Mesendoderm (in vitro differentiated cells): ENCODE results near the gene RPAP2.
"Not testable (repeated sequence)": the region's sequence is repeated elsewhere in the genome, so short reads cannot be mapped to it uniquely, and the experiment has no call there.

Experiments used
- DNase-seq: peaks from one replicate; pipeline ENCODE4 v3.0.0; 2013
- H2AK5ac ChIP-seq: 2 replicates; pipeline ENCODE4 v1.6.1; 2013; ENCODE audit warnings: low read length, inconsistent platforms
- H2BK120ac ChIP-seq: 2 replicates; pipeline ENCODE4 v1.6.1; 2013; ENCODE audit warnings: low read depth, mild to moderate bottlenecking, low read length, moderate library complexity, mixed read lengths
- H2BK15ac ChIP-seq: replicated peaks from 2 replicates; pipeline ENCODE4 v1.6.1; 2013; ENCODE audit warnings: low read depth, mild to moderate bottlenecking, moderate library complexity
- H2BK5ac ChIP-seq: 2 replicates; pipeline ENCODE4 v1.6.1; 2013; ENCODE audit warnings: low read length, inconsistent platforms
- H3K18ac ChIP-seq: 2 replicates; pipeline ENCODE4 v1.6.1; 2013; ENCODE audit warnings: mild to moderate bottlenecking, low read length, mixed read lengths
- H3K23ac ChIP-seq: one replicate; pipeline ENCODE4 v1.6.1; 2013; ENCODE audit warnings: low read length
- H3K27ac ChIP-seq: 2 replicates; pipeline ENCODE4 v1.5.1; 2013; ENCODE audit warnings: low read depth, mild to moderate bottlenecking, inconsistent platforms, low read length, moderate library complexity
- H3K27me3 ChIP-seq: 2 replicates; pipeline ENCODE4 v1.6.1; 2013; ENCODE audit warnings: low read length, control low read depth, mild to moderate bottlenecking, inconsistent platforms; ENCODE audit not compliant: insufficient read depth, poor library complexity
- H3K36me3 ChIP-seq: 2 replicates; pipeline ENCODE4 v1.6.1; 2013; ENCODE audit warnings: low read length, inconsistent platforms; ENCODE audit not compliant: control insufficient read depth, insufficient read depth
- H3K4ac ChIP-seq: one replicate; pipeline ENCODE4 v1.6.1; 2013; ENCODE audit warnings: low read depth, mild to moderate bottlenecking, low read length, moderate library complexity
- H3K4me1 ChIP-seq: 2 replicates; pipeline ENCODE4 v1.6.1; 2013; ENCODE audit warnings: low read depth, low read length, inconsistent platforms; ENCODE audit not compliant: control insufficient read depth
- H3K4me2 ChIP-seq: 2 replicates; pipeline ENCODE4 v1.6.1; 2013; ENCODE audit warnings: low read length
- H3K4me3 ChIP-seq: 2 replicates; pipeline ENCODE4 v1.5.1; 2013; ENCODE audit warnings: mild to moderate bottlenecking, low read length
- H3K56ac ChIP-seq: one replicate; pipeline ENCODE4 v1.6.1; 2013; ENCODE audit warnings: low read length
- H3K79me1 ChIP-seq: 2 replicates; pipeline ENCODE4 v1.6.1; 2013; ENCODE audit warnings: low read length, inconsistent platforms
- H3K79me2 ChIP-seq: 2 replicates; pipeline ENCODE4 v1.6.1; 2013; ENCODE audit warnings: mild to moderate bottlenecking, low read length; ENCODE audit not compliant: control insufficient read depth, insufficient read depth
- H3K9ac ChIP-seq: 2 replicates; pipeline ENCODE4 v1.6.1; 2013; ENCODE audit warnings: low read length, inconsistent platforms
- H4K5ac ChIP-seq: one replicate; pipeline ENCODE4 v1.6.1; 2013; ENCODE audit warnings: low read length
- H4K8ac ChIP-seq: one replicate; pipeline ENCODE4 v1.6.1; 2013; ENCODE audit warnings: low read depth, mild to moderate bottlenecking, control low read depth, low read length, moderate library complexity
- WGBS: extraction: QIAGEN DNeasy Blood & Tissue Kit; methylation state at CpG from one replicate; pipeline ENCODE4 v1.1.7; 2013; ENCODE audit warnings: low lambda C conversion rate, missing lambda C conversion rate; ENCODE audit not compliant: insufficient coverage; ENCODE audit errors: extremely low coverage; 5-methylcytosine and 5-hydroxymethylcytosine counted together

Gene RPAP2

DNA sequence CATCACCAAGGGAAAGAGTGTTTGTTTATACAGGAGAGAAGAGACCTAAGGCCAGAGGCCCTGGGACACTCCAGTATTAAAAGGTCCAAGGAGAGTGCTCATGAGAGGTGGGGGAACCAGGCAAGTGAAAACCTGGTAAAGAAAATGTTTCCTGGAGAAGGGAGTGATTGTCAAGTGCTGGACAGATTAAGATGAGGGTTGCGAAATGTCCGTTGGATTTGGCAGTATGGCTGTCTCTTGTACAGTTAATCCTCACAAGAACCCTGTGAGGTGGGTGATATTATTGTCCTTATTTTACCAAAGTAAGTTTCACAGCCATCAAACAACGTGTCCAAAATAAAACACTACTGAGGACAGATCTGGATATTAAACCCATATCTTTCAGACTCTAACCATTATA is 44.2 kb downstream of the RPAP2 start:
- H3K23ac ChIP-seq: no peak overlapping the region
- H3K36me3 ChIP-seq: no peaks in the 10 kb centered on the region
- no peak overlapping the region for H2BK5ac ChIP-seq
- H4K5ac ChIP-seq: no peak overlapping the region
- H2BK120ac ChIP-seq: no peak overlapping the region
- no peak overlapping the region for H3K4ac ChIP-seq
- no peak overlapping the region for H3K9ac ChIP-seq
- H3K79me1 ChIP-seq: no peaks in the 10 kb centered on the region
- no peaks in the 10 kb centered on the region for H3K4me1 ChIP-seq
- H3K4me3 ChIP-seq: no peak overlapping the region
- H3K4me2 ChIP-seq: no peak overlapping the region
- no CpG with 5 or more reads among the region's 3 CpGs for WGBS
- H3K27ac ChIP-seq: no peak overlapping the region
- H3K27me3 ChIP-seq: no peaks in the 10 kb centered on the region
- H3K79me2 ChIP-seq: no peaks in the 10 kb centered on the region
- H3K56ac ChIP-seq: no peak overlapping the region
- DNase-seq: no peak
- no peak overlapping the region for H2BK15ac ChIP-seq
- H2AK5ac ChIP-seq: no peak overlapping the region
- no peak overlapping the region for H3K18ac ChIP-seq
- H4K8ac ChIP-seq: no peak overlapping the region

DNA sequence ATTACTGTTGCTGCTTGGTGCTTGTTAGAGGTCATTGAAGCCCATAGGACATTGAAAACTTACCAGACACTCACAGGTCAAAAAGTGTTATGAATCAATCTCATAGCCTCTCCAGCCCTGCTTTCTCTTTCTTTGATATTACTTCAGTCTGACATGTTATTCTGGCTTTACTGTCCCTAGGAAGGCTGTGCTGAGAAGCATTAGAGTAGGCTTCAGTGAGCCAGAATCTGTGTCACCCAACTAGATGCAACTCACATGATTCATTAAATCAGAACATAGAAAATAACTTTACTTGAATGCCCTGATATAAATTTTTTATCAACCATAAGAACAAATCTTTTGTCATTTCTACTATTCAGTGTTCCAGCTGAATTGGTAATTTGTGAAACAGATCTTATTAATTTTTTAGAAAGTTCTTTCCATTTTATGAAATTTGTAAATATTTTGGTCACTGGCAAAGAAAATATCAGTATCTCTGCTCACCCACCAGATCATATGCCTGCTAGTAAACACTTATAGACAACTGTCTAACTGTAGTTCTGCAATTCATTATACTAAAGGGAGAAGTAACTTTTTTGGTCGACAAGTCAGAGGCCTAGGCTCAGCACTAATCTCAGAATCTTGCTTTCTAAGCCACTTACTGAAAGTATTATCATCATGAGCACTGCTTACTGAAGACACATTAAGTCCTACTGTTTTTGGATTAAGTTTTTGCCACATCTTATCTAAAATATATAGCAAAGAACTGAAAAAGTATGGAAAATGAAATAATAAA is 48.2 kb downstream of the RPAP2 start:
- H3K4ac ChIP-seq: no peak overlapping the region
- H3K9ac ChIP-seq: no peak overlapping the region
- no peak overlapping the region for H4K8ac ChIP-seq
- no peaks in the 10 kb centered on the region for H3K36me3 ChIP-seq
- no peak overlapping the region for H3K56ac ChIP-seq
- no peak overlapping the region for H2BK120ac ChIP-seq
- WGBS: no CpG with 5 or more reads among the region's 1 CpG
- H3K4me1 ChIP-seq: no peaks in the 10 kb centered on the region
- DNase-seq: no peak
- H2BK15ac ChIP-seq: no peak overlapping the region
- H3K4me3 ChIP-seq: no peak overlapping the region
- no peaks in the 10 kb centered on the region for H3K79me2 ChIP-seq
- H3K18ac ChIP-seq: no peak overlapping the region
- H2AK5ac ChIP-seq: no peak overlapping the region
- H2BK5ac ChIP-seq: no peak overlapping the region
- H3K27ac ChIP-seq: no peak overlapping the region
- no peaks in the 10 kb centered on the region for H3K27me3 ChIP-seq
- no peaks in the 10 kb centered on the region for H3K79me1 ChIP-seq
- H4K5ac ChIP-seq: no peak overlapping the region
- H3K23ac ChIP-seq: no peak overlapping the region
- no peak overlapping the region for H3K4me2 ChIP-seq

- no peak overlapping the region for H3K9ac ChIP-seq
- no peak overlapping the region for H4K5ac ChIP-seq
- H2BK15ac ChIP-seq: no peak overlapping the region
- H3K36me3 ChIP-seq: no peaks in the 10 kb centered on the region
- no peak overlapping the region for H3K56ac ChIP-seq
- DNase-seq: no peak
- H3K79me1 ChIP-seq: no peaks in the 10 kb centered on the region
- no peak overlapping the region for H3K4me2 ChIP-seq
- H3K18ac ChIP-seq: no peak overlapping the region
- no peak overlapping the region for H2BK120ac ChIP-seq
- H3K27me3 ChIP-seq: no peaks in the 10 kb centered on the region
- no peak overlapping the region for H3K23ac ChIP-seq
- no peak overlapping the region for H4K8ac ChIP-seq
- H2AK5ac ChIP-seq: no peak overlapping the region
- no peak overlapping the region for H3K27ac ChIP-seq
- no CpG with 5 or more reads among the region's 1 CpG for WGBS
- no peaks in the 10 kb centered on the region for H3K79me2 ChIP-seq
- H3K4me3 ChIP-seq: no peak overlapping the region
- no peaks in the 10 kb centered on the region for H3K4me1 ChIP-seq
- no peak overlapping the region for H2BK5ac ChIP-seq
- no peak overlapping the region for H3K4ac ChIP-seq
These were observed 54.0 kb downstream of the RPAP2 start for GRCh38 chr1:92352856-92353255.

DNA sequence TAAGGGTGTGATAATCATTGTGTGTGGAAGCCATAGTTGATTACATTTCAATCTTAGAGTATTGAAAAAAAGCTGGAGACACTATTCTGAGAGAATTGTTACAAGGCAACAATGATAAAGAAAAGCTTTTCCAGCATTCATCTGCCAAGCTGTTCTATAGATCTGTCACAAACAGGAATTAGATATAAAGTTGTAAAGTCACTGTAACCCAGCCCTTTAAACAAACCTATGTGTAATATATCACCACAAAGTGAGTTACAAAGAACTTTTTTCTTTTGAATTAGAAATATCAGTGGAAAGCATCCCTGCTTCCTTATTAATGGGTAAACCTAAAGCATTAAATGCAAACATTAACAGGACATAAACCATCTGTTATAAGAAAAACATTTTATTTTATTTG is 55.4 kb downstream of the RPAP2 start:
- Histone ChIP-seq H3K4me1 (no peaks in the 10 kb centered on the region), H3K4me2 (no peak overlapping the region), H3K27ac (no peak overlapping the region), H3K27me3 (no peaks in the 10 kb centered on the region), H3K4me3 (no peak overlapping the region), H3K56ac (no peak overlapping the region), H3K23ac (no peak overlapping the region), H3K36me3 (no peaks in the 10 kb centered on the region), H2BK5ac (no peak overlapping the region), H3K79me1 (no peaks in the 10 kb centered on the region), H3K18ac (no peak overlapping the region), H3K79me2 (no peaks in the 10 kb centered on the region), H3K9ac (no peak overlapping the region), H3K4ac (no peak overlapping the region), H2BK15ac (no peak overlapping the region), H2AK5ac (no peak overlapping the region), H2BK120ac (no peak overlapping the region), H4K5ac (no peak overlapping the region), H4K8ac (no peak overlapping the region)
- DNase-seq: no peak

GRCh38 chr1:92356956-92357355 is 58.1 kb downstream of the RPAP2 start:
- no peak overlapping the region for H3K56ac ChIP-seq
- H3K23ac ChIP-seq: no peak overlapping the region
- H2BK120ac ChIP-seq: no peak overlapping the region
- no peak overlapping the region for H2BK15ac ChIP-seq
- no peak overlapping the region for H4K8ac ChIP-seq
- no peak overlapping the region for H2AK5ac ChIP-seq
- no peaks in the 10 kb centered on the region for H3K79me2 ChIP-seq
- H4K5ac ChIP-seq: no peak overlapping the region
- H3K27me3 ChIP-seq: no peaks in the 10 kb centered on the region
- no peak overlapping the region for H3K4ac ChIP-seq
- no peak overlapping the region for H3K4me3 ChIP-seq
- no peak overlapping the region for H2BK5ac ChIP-seq
- H3K27ac ChIP-seq: no peak overlapping the region
- no peak overlapping the region for H3K18ac ChIP-seq
- H3K4me1 ChIP-seq: no peaks in the 10 kb centered on the region
- no peaks in the 10 kb centered on the region for H3K79me1 ChIP-seq
- H3K4me2 ChIP-seq: no peak overlapping the region
- H3K36me3 ChIP-seq: no peaks in the 10 kb centered on the region
- DNase-seq: no peak
- no peak overlapping the region for H3K9ac ChIP-seq

GRCh38 chr1:92359382-92359781 is 60.5 kb downstream of the RPAP2 start:
- H3K4me3 ChIP-seq, H3K18ac ChIP-seq, H3K4me2 ChIP-seq, H3K79me2 ChIP-seq, H2AK5ac ChIP-seq, H3K4me1 ChIP-seq, H3K23ac ChIP-seq, H3K56ac ChIP-seq, H4K5ac ChIP-seq, H3K9ac ChIP-seq, H3K79me1 ChIP-seq, H2BK5ac ChIP-seq, H3K27me3 ChIP-seq, DNase-seq, H3K36me3 ChIP-seq, H2BK120ac ChIP-seq, H3K27ac ChIP-seq, H4K8ac ChIP-seq, H2BK15ac ChIP-seq, H3K4ac ChIP-seq: not testable (repeated sequence)
- WGBS: no CpG with 5 or more reads among the region's 10 CpGs
